HG03066 (cell line): ENCODE results near the gene NDUFAF7.
"Not testable (repeated sequence)": the region's sequence is repeated elsewhere in the genome, so short reads cannot be mapped to it uniquely, and the experiment has no call there.

Experiments
- ATAC-seq: cut with Tn5 transposase; IDR thresholded peaks from one replicate; pipeline ENCODE4 v1.9.1; 2021; ENCODE audit warnings: low read depth; ENCODE audit not compliant: unreplicated experiment

Gene NDUFAF7

GRCh38 chr2:37274359-37274965, 43.0 kb downstream of the NDUFAF7 start:
- ATAC-seq: no peak

DNA sequence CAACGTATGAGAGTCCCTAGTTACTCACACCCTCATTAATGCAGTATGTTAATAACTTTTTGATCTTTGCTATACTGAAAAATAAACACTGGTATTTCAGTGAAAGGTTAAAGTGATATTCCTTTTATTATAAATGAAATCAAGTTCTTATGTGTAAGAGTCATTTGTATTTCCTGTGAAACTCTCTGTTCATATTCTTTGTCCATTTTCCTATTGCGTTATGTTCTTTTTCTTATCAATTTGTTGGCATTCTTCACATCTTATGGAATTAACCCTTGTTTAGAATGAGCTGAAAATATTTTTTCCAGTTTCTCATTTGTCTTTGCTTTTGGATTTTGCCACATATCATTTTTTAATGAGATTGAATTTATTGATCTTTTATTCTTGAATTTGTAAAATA, 44.8 kb downstream of the NDUFAF7 start:
- no peak for ATAC-seq

- ATAC-seq: no peak
Measured at GRCh38 chr2:37281916-37282315, 50.5 kb downstream of the NDUFAF7 start.

GRCh38 chr2:37282746-37283145, 51.3 kb downstream of the NDUFAF7 start:
- ATAC-seq: no peak

DNA sequence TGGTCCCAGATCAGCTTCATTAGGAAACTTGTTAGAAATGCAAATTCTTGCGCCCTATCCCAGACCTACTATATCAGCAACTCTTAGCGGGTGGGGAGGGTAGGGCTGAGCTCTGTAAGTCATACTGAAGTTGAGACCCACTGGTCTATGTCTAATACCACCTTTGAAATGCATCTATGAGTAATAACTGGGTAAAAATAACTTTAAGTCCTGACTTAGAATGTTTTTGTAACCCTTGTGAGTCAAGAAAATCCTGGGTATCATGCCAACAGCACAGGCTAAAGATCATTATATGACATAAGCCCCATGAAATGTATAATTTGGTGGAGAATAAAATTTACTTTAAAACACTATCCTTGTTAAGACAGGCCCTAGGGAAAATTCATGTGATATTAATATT, 51.7 kb downstream of the NDUFAF7 start:
- no peak for ATAC-seq

- ATAC-seq: no peak
Measured at GRCh38 chr2:37284381-37284780, 52.9 kb downstream of the NDUFAF7 start.

GRCh38 chr2:37287966-37288365, 56.5 kb downstream of the NDUFAF7 start:
- no peak for ATAC-seq

DNA sequence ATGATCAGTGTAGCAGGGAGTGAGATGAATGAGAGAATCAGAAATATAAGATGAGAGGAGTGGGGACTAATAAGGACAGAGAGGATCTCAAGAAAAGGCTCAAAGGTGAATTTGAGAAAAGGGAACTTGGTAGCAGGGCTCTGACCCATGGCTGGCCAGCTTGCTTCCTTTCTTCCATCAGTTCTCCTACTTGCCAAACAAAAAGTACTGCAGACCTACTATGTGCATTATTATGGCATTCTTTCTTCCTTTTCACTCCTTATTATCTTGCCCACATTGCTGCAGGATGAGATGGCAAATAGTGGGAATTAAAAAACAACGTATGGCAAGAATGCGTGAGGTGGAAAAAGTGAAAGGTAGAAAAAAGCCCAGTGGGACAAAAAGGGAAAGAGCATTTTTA, 60.2 kb downstream of the NDUFAF7 start:
- no peak for ATAC-seq

DNA sequence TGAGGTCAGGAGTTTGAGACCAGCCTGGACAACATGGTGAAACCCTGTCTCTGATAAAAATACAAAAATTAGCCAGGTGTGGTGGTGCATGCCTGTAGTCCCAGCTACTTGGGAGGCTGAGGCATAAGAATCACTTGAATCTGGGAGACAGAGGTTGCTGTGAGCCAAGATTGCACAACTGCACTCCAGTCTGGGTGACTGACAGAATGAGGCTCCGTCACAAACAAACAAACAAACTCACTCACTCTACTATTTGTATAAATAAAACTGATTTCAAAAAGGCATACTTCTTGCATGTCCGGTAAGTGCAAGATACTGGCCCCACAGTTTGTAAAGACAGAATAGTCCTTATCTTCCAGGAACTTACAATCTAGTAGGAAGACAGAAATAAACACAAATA, 63.4 kb downstream of the NDUFAF7 start:
- ATAC-seq: not testable (repeated sequence)

DNA sequence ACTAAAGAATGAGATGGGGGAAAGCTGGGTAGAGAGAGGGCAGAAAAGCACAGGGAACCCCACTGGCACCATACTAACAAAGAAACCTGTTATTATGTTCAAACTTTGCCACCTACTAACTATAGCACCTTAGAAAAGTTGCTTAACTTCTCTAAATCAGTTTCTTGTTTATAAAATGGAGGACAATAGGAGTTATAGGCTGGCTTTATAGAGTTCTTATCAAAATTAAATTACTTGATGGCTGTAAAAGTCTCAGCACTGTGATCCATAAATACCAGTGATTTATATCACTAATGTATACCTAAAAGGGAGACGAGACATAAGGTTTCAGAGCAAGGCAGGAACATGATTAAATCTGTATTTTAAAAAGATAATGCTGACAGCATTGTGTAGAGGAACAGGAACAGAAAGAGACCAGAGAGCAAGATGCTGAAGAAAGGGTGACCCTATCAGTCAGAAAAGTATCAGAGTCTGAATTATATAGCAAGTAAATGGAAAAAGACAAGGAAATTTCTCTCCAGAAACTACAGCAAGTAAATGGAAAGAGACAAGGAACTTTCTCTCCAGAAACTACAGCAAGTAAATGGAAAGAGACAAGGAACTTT, 64.1 kb downstream of the NDUFAF7 start:
- ATAC-seq: no peak

DNA sequence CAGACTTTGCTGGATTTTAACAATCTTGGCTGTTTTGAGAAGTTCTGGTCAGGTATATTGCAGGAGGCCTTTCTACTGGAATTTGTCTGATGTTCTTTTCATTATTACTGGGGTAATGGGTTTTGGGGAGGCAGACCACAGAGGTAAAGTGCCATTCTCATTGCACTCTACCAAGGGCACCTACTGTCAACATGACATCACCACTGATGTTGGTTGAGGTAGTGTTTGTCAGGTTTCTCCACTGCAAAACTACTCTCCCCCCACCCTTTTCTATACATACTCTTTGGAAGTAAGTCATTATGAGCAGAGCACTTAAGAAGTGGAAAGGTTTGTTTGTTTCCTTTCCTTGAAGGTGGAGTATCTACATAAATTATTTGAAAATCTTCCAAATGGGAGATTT, 66.2 kb downstream of the NDUFAF7 start:
- ATAC-seq: no peak
